Measurements from ENCODE around the gene LPIN1. TPM values are rescaled to one million over a fixed set of nuclear protein-coding genes. Genes with fewer than 3 reads are reported as not detected.

Gene LPIN1
- total and polyA plus RNA-seq, 2 of the 13 experiments (the other 11 are each of a cell fraction or from before 2014, with no cell fraction given): 9.7 to 19.4 TPM

- TF ChIP-seq PRDM4 (CRISPR knock-in tag; IDR thresholded peaks at IDR 0.05; ENCODE audit: borderline replicate concordance): no peak
- TF ChIP-seq ZSCAN12 (CRISPR knock-in tag; IDR thresholded peaks at IDR 0.05): no peak
- no peak for TF ChIP-seq ZNF543 (CRISPR knock-in tag; IDR thresholded peaks at IDR 0.05)
- TF ChIP-seq EEA1 (CRISPR knock-in tag; IDR thresholded peaks at IDR 0.05; ENCODE audit: borderline replicate concordance): no peak
- TF ChIP-seq ZNF234 (CRISPR knock-in tag; conservative IDR thresholded peaks at IDR 0.05): no peak
- TF ChIP-seq ZBTB49 (CRISPR knock-in tag; IDR thresholded peaks at IDR 0.05; ENCODE audit: borderline replicate concordance): no peak
- peak; percentile 32; the same call in 1 of the 2 replicates for TF ChIP-seq EED (CRISPR knock-in tag; IDR thresholded peaks at IDR 0.05)
- peak; percentile 50; the same call in 1 of the 2 replicates for TF ChIP-seq ZNF142 (CRISPR knock-in tag; IDR thresholded peaks at IDR 0.05)
- no peak; the same call in 1 of the 2 replicates for TF ChIP-seq AKNA (CRISPR knock-in tag; IDR thresholded peaks at IDR 0.05; ENCODE audit: borderline replicate concordance)
- peak; percentile 74 for TF ChIP-seq PHF8 (CRISPR knock-in tag; IDR thresholded peaks at IDR 0.05)
- no peak for TF ChIP-seq GTF2F1 (IDR thresholded peaks at IDR 0.05; ENCODE audit: low read length)
Measured at GRCh38 chr2:11746807-11747459, 501 bp downstream of the LPIN1 start (continued).
